K562 (cell line): ENCODE data around the gene MEIS2. TPM values are rescaled to one million over a fixed set of nuclear protein-coding genes. Genes with fewer than 3 reads are reported as not detected.

ENCODE experiments used
- ATAC-seq: fragments of 200-7000 bp; cut with Tn5 transposase; 3 replicates; pipeline ENCODE4 v1.9.1; 2020; ENCODE audit warnings: moderate library complexity
- BruUV-seq: library from RNA; stranded (reverse); fragments of 400-500 nt; replicated peaks from 2 replicates; lab custom pipeline; 2021; lab: Mats Ljungman, UMichigan
- CTCF ChIA-PET: fragments of 300-600 bp; formaldehyde crosslinking; extraction: SDS; loops from one replicate; lab custom pipeline; 2021; ENCODE audit warnings: low intra/inter-chr PET ratio; lab: Yijun Ruan, JAX
- POLR2A ChIA-PET: fragments of 300-600, 350-650 bp; sonication (Branson Sonifier 250); formaldehyde crosslinking; extraction: SDS; loops from one replicate; lab custom pipeline; 2021; ENCODE audit warnings: antibody characterized with exemption, inconsistent platforms; lab: Yijun Ruan, JAX
- DNase-seq, 4 experiments: peaks; one replicate each; pipeline versions ENCODE4 v3.0.0 to v3.0.0-alpha.2; 2011 to 2018; ENCODE audit warnings: low spot score in 3 of 4, mixed read lengths in 3 of 4; ENCODE audit errors: extremely low read depth in 1 of 4
- FAIRE-seq: peaks from 2 replicates; lab custom pipeline; 2011; peaks lifted over from hg19 to GRCh38; lab: Jason Lieb, UNC
- H2AFZ ChIP-seq: 2 replicates; pipeline ENCODE4 v1.6.0; 2011; ENCODE audit warnings: low read depth, low read length, control low read depth, inconsistent platforms
- H3K27ac ChIP-seq: fragments of 200-600 bp; 3 replicates; pipeline ENCODE4 v1.8.0; 2011; ENCODE audit warnings: low read depth, mild to moderate bottlenecking, control low read depth, inconsistent platforms, low read length, moderate library complexity, mixed read lengths; ENCODE audit errors: extremely low read depth
- H3K27me3 ChIP-seq, 2 experiments: fragments of 300-600 bp in 1 of 2; 2 replicates in 1 of 2; 3 replicates in 1 of 2; pipeline versions ENCODE4 v1.6.0 to v1.8.0; 2011; ENCODE audit warnings: inconsistent platforms in 2 of 2, low read length in 2 of 2, mild to moderate bottlenecking in 1 of 2, mixed read lengths in 1 of 2, moderate library complexity in 1 of 2; ENCODE audit not compliant: control insufficient read depth in 2 of 2, insufficient read depth in 2 of 2
- H3K36me3 ChIP-seq: fragments of 300-600 bp; 3 replicates; pipeline ENCODE4 v1.8.0; 2011; ENCODE audit warnings: mild to moderate bottlenecking, low read length, inconsistent platforms; ENCODE audit not compliant: control insufficient read depth, insufficient read depth
- H3K4me1 ChIP-seq, 2 experiments: fragments of 200-600 bp in 1 of 2; replicated peaks in 1 of 2; 2 replicates in 1 of 2; 3 replicates in 1 of 2; pipeline versions ENCODE4 v1.5.1 to v1.8.0; 2011; ENCODE audit warnings: inconsistent platforms in 2 of 2, low read length in 2 of 2, mild to moderate bottlenecking in 1 of 2, mixed read lengths in 1 of 2, moderate library complexity in 1 of 2; ENCODE audit not compliant: control insufficient read depth in 2 of 2, insufficient read depth in 2 of 2
- H3K4me2 ChIP-seq: 2 replicates; pipeline ENCODE4 v1.6.1; 2011; ENCODE audit warnings: low read length, control low read depth, inconsistent platforms, mixed read lengths; ENCODE audit not compliant: insufficient read depth
- H3K4me3 ChIP-seq: fragments of 200-600 bp; sonication (generic), shearing (Covaris generic); 2 replicates; pipeline ENCODE4 v1.5.1; 2016; ENCODE audit warnings: control low read depth, inconsistent platforms
- H3K79me2 ChIP-seq: fragments of 200-600 bp; 3 replicates; pipeline ENCODE4 v1.8.0; 2011; ENCODE audit warnings: low read length, inconsistent platforms; ENCODE audit not compliant: control insufficient read depth, insufficient read depth
- H3K9ac ChIP-seq, 2 experiments: 2 replicates each; pipeline versions ENCODE4 v1.6.0 to v1.6.1; 2011; ENCODE audit warnings: low read depth in 2 of 2, low read length in 2 of 2, control low read depth in 1 of 2, inconsistent platforms in 1 of 2, mild to moderate bottlenecking in 1 of 2, mixed read lengths in 1 of 2; ENCODE audit not compliant: insufficient read depth in 1 of 2
- H3K9me1 ChIP-seq: one replicate; pipeline ENCODE4 v1.6.0; 2011; ENCODE audit warnings: inconsistent platforms, mild to moderate bottlenecking, low read length, moderate library complexity; ENCODE audit not compliant: control insufficient read depth, insufficient read depth
- H3K9me3 ChIP-seq: replicated peaks from 2 replicates; pipeline ENCODE4 v1.5.1; 2011; ENCODE audit warnings: low read depth, low read length, inconsistent platforms; ENCODE audit not compliant: control insufficient read depth, insufficient read depth
- H4K20me1 ChIP-seq: replicated peaks from 2 replicates; pipeline ENCODE4 v1.6.1; 2011; ENCODE audit warnings: low read length, inconsistent platforms, mixed read lengths; ENCODE audit not compliant: control insufficient read depth, insufficient read depth
- RBM14 ChIP-seq: fragments of 200-400 bp; formaldehyde crosslinking; IDR thresholded peaks from 2 replicates; pipeline ENCODE4 v1.6.1; 2018; ENCODE audit warnings: low read depth, mild to moderate bottlenecking, low read length, moderate library complexity, borderline replicate concordance; ENCODE audit not compliant: insufficient read depth
- RBM22 ChIP-seq: fragments of 200-400 bp; formaldehyde crosslinking; IDR thresholded peaks from 2 replicates; pipeline ENCODE4 v1.6.1; 2018; ENCODE audit warnings: low read length, low read depth; ENCODE audit not compliant: poor library complexity, severe bottlenecking
- SPI1 ChIP-seq: IDR thresholded peaks from 2 replicates; pipeline ENCODE4 v1.6.1; 2011; ENCODE audit warnings: low read depth, low read length, control low read depth, borderline replicate concordance
- in situ Hi-C: fragments of 300-500 bp; cut with MboI; formaldehyde crosslinking; loops from 4 replicates; pipeline ENCODE4 v1.15.0; 2018; ENCODE audit warnings: inconsistent platforms, mixed read lengths
- intact Hi-C: fragments of 100-400 bp; cut with micrococcal nuclease; formaldehyde crosslinking; loops from 2 replicates; pipeline ENCODE4 v1.14.2; 2022
- polyA plus RNA-seq, 8 experiments: library from polyadenylated mRNA; depleted of rRNA in 4 of 8; stranded (reverse) in 5 of 8; unstranded in 3 of 8; fragments of >200 nt; fragmentation: Nextera tagmentation in 2 of 8; fragmentation: Illumina TruSeq in 1 of 8; extraction: Ambion mirVana in 2 of 8; extraction: Trizol in 1 of 8; gene quantifications; 2 replicates each; pipeline versions ENCODE4 v1.2.1 to v1.2.3, GENCODE V29; 2011 to 2014; ENCODE audit warnings: inconsistent platforms in 1 of 8, missing spikeins in 1 of 8
- total RNA-seq, 7 experiments: library from RNA; depleted of rRNA in 6 of 7; stranded (reverse); fragments of >200 nt in 6 of 7; fragmentation: Illumina TruSeq in 2 of 7; extraction: Trizol in 2 of 7; gene quantifications; 2 replicates each; pipeline versions ENCODE4 v1.2.1 to v1.2.3, GENCODE V29; 2011 to 2021; ENCODE audit warnings: low replicate concordance in 1 of 7

The MEIS2 gene
- total and polyA plus RNA-seq, 9 of the 15 experiments (the other 6 are each of a cell fraction or from before 2014, with no cell fraction given) = 7.5 to 64.2 (median 22.3) TPM

GRCh38 chr15:37020852-37021251, 79.5 kb downstream of the MEIS2 start:
- Histone ChIP-seq H4K20me1 (no peaks in the 10 kb centered on the region), H3K27me3 (no peaks in the 10 kb centered on the region), H3K4me1 (peaks cover 0 to 19% of the 10 kb centered on the region in 2 experiments; a peak in 4 of 5 replicates), H3K4me3 (no peak overlapping the region), H3K9ac (no peak overlapping the region), H3K79me2 (peaks cover 12% of the 10 kb centered on the region), H3K36me3 (peaks cover 14% of the 10 kb centered on the region), H3K27ac (peak overlapping the region; percentile 13; the same call in 2 of the 3 replicates), H3K9me3 (no peaks in the 10 kb centered on the region), H2AFZ (no peak overlapping the region), H3K4me2 (no peak overlapping the region), H3K9me1 (no peaks in the 10 kb centered on the region)
- FAIRE-seq = no peak
- intact Hi-C loops (no loop called here), in situ Hi-C loops (no loop called here)
- BruUV-seq = no TSS peak
- CTCF ChIA-PET = no interaction called here
- TF ChIP-seq RBM14 = no peak
- TF ChIP-seq RBM22 = no peak
- TF ChIP-seq SPI1 = no peak
- peak; percentile 24; the same call in 1 of the 3 replicates for ATAC-seq
- no peak for DNase-seq
- POLR2A ChIA-PET = interaction anchor here (0.6 to 1.4 kb wide), 3 partner anchors 9 to 1726 kb away, joined by 3 to 4 read pairs (median 3); no protein-coding TSS in a partner anchor
